BE2C (cell line): ENCODE data around the gene HNRNPA3.

Source experiments
- DNase-seq: peaks from one replicate; pipeline ENCODE4 v3.0.0-alpha.2; 2020
- H3K27me3 ChIP-seq: fragments of 250-450 bp; sonication (Bioruptor Pico); 2 replicates; pipeline ENCODE4 v1.5.1; 2020; ENCODE audit warnings: mild to moderate bottlenecking
- H3K36me3 ChIP-seq: fragments of 250-450 bp; sonication (Bioruptor Pico); 2 replicates; pipeline ENCODE4 v1.5.1; 2020; ENCODE audit warnings: mild to moderate bottlenecking
- H3K4me1 ChIP-seq: fragments of 250-450 bp; sonication (Bioruptor Pico); 2 replicates; pipeline ENCODE4 v1.5.1; 2020
- H3K4me3 ChIP-seq: 2 replicates; pipeline ENCODE4 v1.5.1; 2011; ENCODE audit warnings: low read depth, low read length
- H3K9me3 ChIP-seq: fragments of 250-450 bp; sonication (Bioruptor Pico); 2 replicates; pipeline ENCODE4 v1.5.1; 2020
- TF ChIP-seq, protein P1 (sequence below): IDR thresholded peaks from 2 replicates; pipeline ENCODE4 v1.5.1; 2012; ENCODE audit warnings: mild to moderate bottlenecking, low read depth, low read length

Gene HNRNPA3

GRCh38 chr2:177169810-177170514 is 42.6 kb upstream of the HNRNPA3 start:
- no peaks in the 10 kb centered on the region for H3K9me3 ChIP-seq
- no peak for DNase-seq

DNA sequence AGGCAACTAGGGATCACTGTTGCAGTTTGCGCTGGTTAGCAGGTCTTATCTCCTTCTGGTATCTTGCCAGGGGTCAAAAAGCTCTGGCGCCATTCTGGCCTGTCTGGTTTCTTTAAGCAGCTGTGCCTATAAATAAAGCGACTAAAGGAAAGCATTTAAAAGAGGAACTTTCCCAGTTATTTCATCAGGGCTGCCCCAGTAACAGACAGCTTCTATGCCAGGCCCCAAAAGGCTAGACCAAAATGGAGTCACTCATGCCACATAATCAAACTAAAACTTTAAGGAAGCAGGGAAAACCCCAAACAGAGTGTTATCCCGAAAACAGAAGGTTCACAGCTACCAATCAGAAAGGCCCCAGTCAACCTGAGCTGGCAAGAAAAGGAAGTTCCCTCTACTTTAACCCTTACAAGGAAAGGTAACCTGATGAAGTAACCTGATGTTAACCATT is 41.2 kb upstream of the HNRNPA3 start:
- H3K36me3 ChIP-seq: no peaks in the 10 kb centered on the region
- peak; percentile 15 for DNase-seq
- H3K4me3 ChIP-seq: no peak overlapping the region
- no peaks in the 10 kb centered on the region for H3K27me3 ChIP-seq
- TF ChIP-seq, protein P1, sequence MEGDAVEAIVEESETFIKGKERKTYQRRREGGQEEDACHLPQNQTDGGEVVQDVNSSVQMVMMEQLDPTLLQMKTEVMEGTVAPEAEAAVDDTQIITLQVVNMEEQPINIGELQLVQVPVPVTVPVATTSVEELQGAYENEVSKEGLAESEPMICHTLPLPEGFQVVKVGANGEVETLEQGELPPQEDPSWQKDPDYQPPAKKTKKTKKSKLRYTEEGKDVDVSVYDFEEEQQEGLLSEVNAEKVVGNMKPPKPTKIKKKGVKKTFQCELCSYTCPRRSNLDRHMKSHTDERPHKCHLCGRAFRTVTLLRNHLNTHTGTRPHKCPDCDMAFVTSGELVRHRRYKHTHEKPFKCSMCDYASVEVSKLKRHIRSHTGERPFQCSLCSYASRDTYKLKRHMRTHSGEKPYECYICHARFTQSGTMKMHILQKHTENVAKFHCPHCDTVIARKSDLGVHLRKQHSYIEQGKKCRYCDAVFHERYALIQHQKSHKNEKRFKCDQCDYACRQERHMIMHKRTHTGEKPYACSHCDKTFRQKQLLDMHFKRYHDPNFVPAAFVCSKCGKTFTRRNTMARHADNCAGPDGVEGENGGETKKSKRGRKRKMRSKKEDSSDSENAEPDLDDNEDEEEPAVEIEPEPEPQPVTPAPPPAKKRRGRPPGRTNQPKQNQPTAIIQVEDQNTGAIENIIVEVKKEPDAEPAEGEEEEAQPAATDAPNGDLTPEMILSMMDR: no peak
- H3K4me1 ChIP-seq: peaks cover 9% of the 10 kb centered on the region
- no peaks in the 10 kb centered on the region for H3K9me3 ChIP-seq

More at GRCh38 chr2:177169810-177170514, 42.6 kb upstream of the HNRNPA3 start:
- H3K36me3 ChIP-seq: no peaks in the 10 kb centered on the region
- no peak overlapping the region for H3K4me3 ChIP-seq
- TF ChIP-seq, protein P1: no peak
- H3K27me3 ChIP-seq: no peaks in the 10 kb centered on the region
- peaks cover 9% of the 10 kb centered on the region for H3K4me1 ChIP-seq

DNA sequence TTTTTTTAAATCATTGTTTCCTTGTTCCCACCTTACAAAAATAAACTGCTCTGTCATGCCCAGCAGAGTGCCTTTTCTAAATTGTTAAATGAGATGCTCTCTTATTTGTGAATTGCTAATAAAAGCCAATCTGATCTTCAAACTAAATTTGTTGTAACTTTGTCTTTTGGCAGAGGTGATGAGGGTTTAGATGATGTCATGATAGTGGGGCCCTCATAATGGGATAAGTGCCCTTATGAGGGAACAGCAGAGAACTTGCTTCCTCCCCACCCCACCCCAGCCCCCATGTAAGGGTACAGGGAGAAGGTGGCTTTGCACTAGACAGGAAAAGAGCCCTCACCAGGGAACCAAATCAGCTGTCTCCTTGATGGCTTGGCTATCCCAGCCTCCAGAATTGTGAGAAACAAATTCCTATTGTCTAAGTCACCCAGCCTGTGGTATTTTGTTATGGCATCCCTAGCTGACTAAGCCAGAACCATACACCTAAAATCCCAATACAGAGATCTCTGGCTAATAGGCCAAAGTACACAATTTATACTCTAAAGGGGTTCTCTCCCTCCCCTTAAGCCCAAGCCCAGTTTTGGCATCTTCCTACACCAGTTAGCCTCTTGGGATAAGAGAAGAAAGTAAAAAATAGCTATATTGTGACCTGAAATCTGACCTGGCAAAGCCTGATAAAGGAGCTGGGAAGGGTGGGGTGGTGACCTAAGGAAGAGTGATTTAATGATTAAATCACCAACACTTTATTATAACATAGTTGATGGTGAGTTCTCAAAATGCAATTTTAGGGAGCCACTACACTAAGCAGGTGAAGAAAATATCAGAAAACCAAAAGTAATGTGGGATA is 40.3 kb upstream of the HNRNPA3 start:
- Histone ChIP-seq H3K4me3 (no peak overlapping the region), H3K9me3 (no peaks in the 10 kb centered on the region)
- no peak for DNase-seq

GRCh38 chr2:177174486-177174885 is 38.1 kb upstream of the HNRNPA3 start:
- Histone ChIP-seq H3K4me3 (no peak overlapping the region), H3K36me3 (no peaks in the 10 kb centered on the region), H3K27me3 (no peaks in the 10 kb centered on the region), H3K9me3 (no peaks in the 10 kb centered on the region), H3K4me1 (peaks cover 8% of the 10 kb centered on the region)
- no peak for DNase-seq
- TF ChIP-seq, protein P1: no peak

More for the DNA sequence above, 40.3 kb upstream of the HNRNPA3 start:
- TF ChIP-seq, protein P1: no peak
- Histone ChIP-seq H3K4me1 (peaks cover 9% of the 10 kb centered on the region), H3K27me3 (no peaks in the 10 kb centered on the region), H3K36me3 (no peaks in the 10 kb centered on the region)

DNA sequence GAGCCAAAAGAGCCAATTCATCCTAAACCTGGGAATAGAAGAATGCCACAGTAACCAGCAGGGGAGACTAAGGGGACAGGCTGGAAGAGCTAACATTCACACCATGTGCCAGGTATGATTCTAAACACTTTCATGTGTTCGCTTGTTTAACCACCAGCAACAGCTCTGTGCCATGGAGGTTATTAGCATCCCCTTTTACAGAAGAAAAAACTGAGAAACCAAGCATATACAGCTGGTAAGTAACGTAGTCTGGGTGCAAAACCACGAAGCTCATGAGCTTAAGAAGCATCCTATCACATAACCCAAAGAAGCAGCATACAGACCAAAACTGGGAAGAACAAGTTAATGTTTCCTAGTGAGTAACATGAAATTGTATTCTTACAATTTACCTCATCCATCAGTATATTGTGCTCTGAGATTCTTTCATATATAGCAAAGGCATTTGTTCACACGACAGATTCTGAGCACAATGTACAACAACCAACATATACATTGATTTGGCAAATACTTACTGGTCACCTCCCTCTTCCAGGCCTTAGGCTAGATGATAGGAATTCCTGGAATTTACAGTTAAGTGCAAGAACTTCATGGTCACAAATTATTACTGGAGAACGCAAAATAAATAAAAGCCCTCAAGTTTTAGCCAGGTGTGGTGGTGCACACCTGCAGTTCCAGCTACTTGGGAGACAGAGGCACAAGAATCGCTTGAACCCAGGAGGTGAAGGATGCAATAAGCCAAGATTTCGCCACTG is 36.5 kb upstream of the HNRNPA3 start:
- Histone ChIP-seq H3K36me3 (no peaks in the 10 kb centered on the region), H3K27me3 (no peaks in the 10 kb centered on the region)

More for the DNA sequence above, 36.5 kb upstream of the HNRNPA3 start:
- Histone ChIP-seq H3K4me3 (no peak overlapping the region), H3K4me1 (no peaks in the 10 kb centered on the region; the same call in 1 of the 2 replicates), H3K9me3 (no peaks in the 10 kb centered on the region)
- no peak for DNase-seq
- TF ChIP-seq, protein P1: no peak
